Neural progenitor cell (in vitro differentiated cells): ENCODE results near the gene CCZ1.
"Not testable (repeated sequence)": the region's sequence is repeated elsewhere in the genome, so short reads cannot be mapped to it uniquely, and the experiment has no call there.

Experiments
- EZH2 ChIP-seq: fragments of 200-600 bp; sonication (generic); IDR thresholded peaks from 2 replicates; pipeline ENCODE4 v1.6.1; 2017; ENCODE audit warnings: antibody characterized with exemption, mild to moderate bottlenecking, moderate library complexity
- TF ChIP-seq, protein P1 (sequence below): fragments of 200-600 bp; sonication (generic); IDR thresholded peaks from 2 replicates; pipeline ENCODE4 v1.5.1; 2017; ENCODE audit warnings: antibody characterized with exemption, mild to moderate bottlenecking

DNA sequence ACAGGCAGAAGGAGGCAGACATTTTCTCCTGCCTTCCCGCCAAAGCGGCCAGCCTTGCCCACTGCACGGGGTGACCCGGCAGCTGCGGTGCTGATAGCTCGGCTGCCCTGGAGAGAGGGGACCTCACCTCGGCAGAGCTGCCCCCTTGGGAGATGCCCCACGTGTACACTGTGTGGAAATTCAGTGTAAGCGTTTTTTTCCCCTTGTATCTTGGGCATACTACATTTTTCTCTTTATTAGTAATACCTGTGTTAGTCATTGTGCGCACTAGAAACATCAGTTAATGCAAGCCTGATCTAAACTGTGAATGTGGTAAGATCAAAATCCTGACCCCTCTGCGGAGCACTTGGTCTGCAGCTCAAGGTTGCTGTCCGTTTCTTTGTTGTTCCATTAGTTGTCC is 26.1 kb downstream of the CCZ1 start:
- TF ChIP-seq, protein P1, sequence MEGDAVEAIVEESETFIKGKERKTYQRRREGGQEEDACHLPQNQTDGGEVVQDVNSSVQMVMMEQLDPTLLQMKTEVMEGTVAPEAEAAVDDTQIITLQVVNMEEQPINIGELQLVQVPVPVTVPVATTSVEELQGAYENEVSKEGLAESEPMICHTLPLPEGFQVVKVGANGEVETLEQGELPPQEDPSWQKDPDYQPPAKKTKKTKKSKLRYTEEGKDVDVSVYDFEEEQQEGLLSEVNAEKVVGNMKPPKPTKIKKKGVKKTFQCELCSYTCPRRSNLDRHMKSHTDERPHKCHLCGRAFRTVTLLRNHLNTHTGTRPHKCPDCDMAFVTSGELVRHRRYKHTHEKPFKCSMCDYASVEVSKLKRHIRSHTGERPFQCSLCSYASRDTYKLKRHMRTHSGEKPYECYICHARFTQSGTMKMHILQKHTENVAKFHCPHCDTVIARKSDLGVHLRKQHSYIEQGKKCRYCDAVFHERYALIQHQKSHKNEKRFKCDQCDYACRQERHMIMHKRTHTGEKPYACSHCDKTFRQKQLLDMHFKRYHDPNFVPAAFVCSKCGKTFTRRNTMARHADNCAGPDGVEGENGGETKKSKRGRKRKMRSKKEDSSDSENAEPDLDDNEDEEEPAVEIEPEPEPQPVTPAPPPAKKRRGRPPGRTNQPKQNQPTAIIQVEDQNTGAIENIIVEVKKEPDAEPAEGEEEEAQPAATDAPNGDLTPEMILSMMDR: not testable (repeated sequence)
- TF ChIP-seq EZH2: not testable (repeated sequence)
